HepG2 (cell line): ENCODE results near the gene RAB3C. TPM values are rescaled to one million over a fixed set of nuclear protein-coding genes. Genes with fewer than 3 reads are reported as not detected.

Experiments used
- ARID5B ChIP-seq: IDR thresholded peaks from 2 replicates; pipeline ENCODE4 v1.4.0; 2020; ENCODE audit warnings: mild to moderate bottlenecking, missing genetic modification reagents
- ASH2L ChIP-seq: fragments of 300-600, 200-600 bp; sonication (generic); IDR thresholded peaks from 2 replicates; pipeline ENCODE4 v1.7.0; 2017; ENCODE audit warnings: low read depth, mild to moderate bottlenecking, moderate library complexity, mixed read lengths, low read length; ENCODE audit not compliant: insufficient read length
- CTCF ChIP-seq: sonication (generic); formaldehyde crosslinking; IDR thresholded peaks from 2 replicates; pipeline ENCODE4 v1.5.0; 2020; ENCODE audit warnings: mild to moderate bottlenecking, missing genetic modification reagents, moderate library complexity
- GATAD2A ChIP-seq: IDR thresholded peaks from 2 replicates; pipeline ENCODE4 v1.6.1; 2016
- GPN1 ChIP-seq: sonication (generic); formaldehyde crosslinking; IDR thresholded peaks from 2 replicates; pipeline ENCODE4 v1.5.1; 2020; ENCODE audit warnings: missing genetic modification reagents, borderline replicate concordance
- HDAC2 ChIP-seq: sonication (generic); formaldehyde crosslinking; IDR thresholded peaks from 2 replicates; pipeline ENCODE4 v1.4.0; 2020; ENCODE audit warnings: missing genetic modification reagents
- HMG20B ChIP-seq: conservative IDR thresholded peaks from 2 replicates; pipeline ENCODE4 v1.6.1; 2016; ENCODE audit warnings: missing genetic modification reagents, missing compliant biosample characterization
- HOXA5 ChIP-seq: sonication (generic); formaldehyde crosslinking; IDR thresholded peaks from 2 replicates; pipeline ENCODE4 v1.4.0; 2020; ENCODE audit warnings: missing genetic modification reagents
- LCORL ChIP-seq, 2 experiments: fragments of 450-650 bp in 1 of 2; sonication (generic) in 1 of 2; formaldehyde crosslinking in 1 of 2; IDR thresholded peaks; 2 replicates each; pipeline versions ENCODE4 v1.5.0 to v1.6.1; 2017 to 2020; ENCODE audit warnings: antibody characterized with exemption in 1 of 2, missing genetic modification reagents in 1 of 2
- NAIF1 ChIP-seq: sonication (generic); formaldehyde crosslinking; IDR thresholded peaks from 2 replicates; pipeline ENCODE4 v1.5.0; 2020; ENCODE audit warnings: mild to moderate bottlenecking, missing genetic modification reagents, borderline replicate concordance
- NFYB ChIP-seq: sonication (generic); formaldehyde crosslinking; IDR thresholded peaks from 2 replicates; pipeline ENCODE4 v1.4.0; 2020; ENCODE audit warnings: missing genetic modification reagents
- PPARG ChIP-seq: conservative IDR thresholded peaks from 2 replicates; pipeline ENCODE4 v1.6.1; 2016; ENCODE audit warnings: missing biosample characterization, missing genetic modification reagents
- RARA ChIP-seq: IDR thresholded peaks from 2 replicates; pipeline ENCODE4 v1.6.1; 2016; ENCODE audit warnings: missing genetic modification reagents, missing compliant biosample characterization
- REL ChIP-seq: sonication (generic); formaldehyde crosslinking; conservative IDR thresholded peaks from 2 replicates; pipeline ENCODE4 v1.8.0; 2022; ENCODE audit warnings: mild to moderate bottlenecking, missing genetic modification reagents, moderate library complexity
- RFXAP ChIP-seq: sonication (generic); formaldehyde crosslinking; IDR thresholded peaks from 2 replicates; pipeline ENCODE4 v1.4.0; 2020; ENCODE audit warnings: missing genetic modification reagents, borderline replicate concordance
- SALL1 ChIP-seq: sonication (generic); formaldehyde crosslinking; IDR thresholded peaks from 2 replicates; pipeline ENCODE4 v1.8.0; 2022; ENCODE audit warnings: mild to moderate bottlenecking, missing genetic modification reagents
- ZNF296 ChIP-seq: sonication (generic); formaldehyde crosslinking; conservative IDR thresholded peaks from 2 replicates; pipeline ENCODE4 v1.5.0; 2020; ENCODE audit warnings: mild to moderate bottlenecking, missing genetic modification reagents
- ZNF839 ChIP-seq: sonication (generic); formaldehyde crosslinking; IDR thresholded peaks from 2 replicates; pipeline ENCODE4 v1.4.0; 2020; ENCODE audit warnings: missing genetic modification reagents, mild to moderate bottlenecking, borderline replicate concordance
- polyA plus RNA-seq, 8 experiments: library from polyadenylated mRNA; depleted of rRNA in 3 of 8; stranded (reverse) in 7 of 8; unstranded in 1 of 8; fragments of >200 nt; fragmentation: Illumina TruSeq in 4 of 8; extraction: Trizol in 4 of 8; gene quantifications; 2 replicates each; pipeline versions ENCODE4 v1.2.1 to v1.2.3, GENCODE V29; 2011 to 2016; ENCODE audit warnings: low read depth in 4 of 8, missing spikeins in 1 of 8, mixed read lengths in 1 of 8; ENCODE audit not compliant: insufficient read depth in 1 of 8
- total RNA-seq, 5 experiments: library from RNA; depleted of rRNA; stranded (reverse); fragments of >200 nt; fragmentation: Illumina TruSeq; extraction: Trizol; gene quantifications; 2 replicates each; pipeline ENCODE4 v1.2.3, GENCODE V29; 2016; ENCODE audit warnings: low read depth in 1 of 5
- TF ChIP-seq, protein P1 (sequence below): sonication (generic); formaldehyde crosslinking; conservative IDR thresholded peaks from 2 replicates; pipeline ENCODE4 v1.4.0; 2020; ENCODE audit warnings: mild to moderate bottlenecking, missing genetic modification reagents, moderate library complexity

Gene RAB3C
- total and polyA plus RNA-seq, 2 of the 13 experiments (the other 11 are each of a cell fraction or from before 2014, with no cell fraction given): not detected

DNA sequence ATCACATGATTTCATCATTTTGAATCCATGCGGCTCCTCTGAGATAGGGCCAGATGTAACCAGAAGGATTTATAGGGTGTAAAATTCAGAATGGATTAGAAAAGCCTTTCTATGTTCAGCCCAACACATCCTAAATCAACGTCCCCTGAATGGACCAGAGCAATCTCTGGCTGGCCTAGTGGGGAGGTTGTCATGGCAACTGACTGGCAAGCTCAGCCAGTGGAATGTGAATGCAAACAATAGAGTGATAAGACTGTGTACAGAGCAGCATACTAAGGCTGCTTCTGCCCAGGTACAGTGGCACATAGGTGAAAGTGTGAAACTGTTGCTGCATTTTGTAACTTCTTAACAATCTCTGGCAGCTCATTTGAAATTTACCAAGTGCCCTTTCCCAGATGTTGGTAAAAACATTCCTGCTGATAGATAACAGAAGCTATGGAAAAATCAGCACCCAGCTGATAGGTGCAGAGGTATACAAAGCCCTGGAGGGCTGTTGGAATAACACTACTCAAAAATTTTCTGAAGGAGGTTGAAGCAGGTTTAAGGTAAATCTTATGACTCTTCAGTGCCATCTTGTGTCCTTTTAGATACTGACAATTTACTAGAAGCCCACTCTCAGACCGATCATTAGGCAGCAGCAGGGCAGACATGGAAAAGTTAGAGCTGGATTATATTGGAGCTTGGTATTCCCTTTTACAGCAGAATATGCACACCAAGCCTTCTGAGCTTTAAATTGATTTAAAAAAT lies 267.2 kb downstream of the RAB3C start (continued):
- TF ChIP-seq ARID5B (peak; percentile 73), RARA (peak; percentile 29; the same call in 1 of the 2 replicates), NFYB (peak; percentile 24; the same call in 1 of the 2 replicates), CTCF (CRISPR knock-in tag) (peak; percentile 51), HDAC2 (CRISPR knock-in tag) (peak; percentile 88), LCORL (IDR thresholded peaks at IDR 0.05) (peak; percentile 34; the same call in 1 of the 2 replicates), LCORL (CRISPR knock-in tag; IDR thresholded peaks at IDR 0.05) (0 out of 2 replicates have a peak, but pooled peaks have one; percentile 44), NAIF1 (no peak), GATAD2A (CRISPR knock-in tag) (0 out of 2 replicates have a peak, but pooled peaks have one; percentile 36), HMG20B (CRISPR knock-in tag) (0 out of 2 replicates have a peak, but pooled peaks have one; percentile 39), ZNF296 (CRISPR knock-in tag) (no peak), SALL1 (CRISPR knock-in tag) (peak; percentile 51), REL (CRISPR knock-in tag) (no peak), ASH2L (peak; percentile 38), GPN1 (CRISPR knock-in tag) (no peak), RFXAP (CRISPR knock-in tag) (0 out of 2 replicates have a peak, but pooled peaks have one; percentile 35), PPARG (CRISPR knock-in tag) (peak; percentile 87), HOXA5 (CRISPR knock-in tag) (no peak), ZNF839 (no peak)
- TF ChIP-seq, protein P1, sequence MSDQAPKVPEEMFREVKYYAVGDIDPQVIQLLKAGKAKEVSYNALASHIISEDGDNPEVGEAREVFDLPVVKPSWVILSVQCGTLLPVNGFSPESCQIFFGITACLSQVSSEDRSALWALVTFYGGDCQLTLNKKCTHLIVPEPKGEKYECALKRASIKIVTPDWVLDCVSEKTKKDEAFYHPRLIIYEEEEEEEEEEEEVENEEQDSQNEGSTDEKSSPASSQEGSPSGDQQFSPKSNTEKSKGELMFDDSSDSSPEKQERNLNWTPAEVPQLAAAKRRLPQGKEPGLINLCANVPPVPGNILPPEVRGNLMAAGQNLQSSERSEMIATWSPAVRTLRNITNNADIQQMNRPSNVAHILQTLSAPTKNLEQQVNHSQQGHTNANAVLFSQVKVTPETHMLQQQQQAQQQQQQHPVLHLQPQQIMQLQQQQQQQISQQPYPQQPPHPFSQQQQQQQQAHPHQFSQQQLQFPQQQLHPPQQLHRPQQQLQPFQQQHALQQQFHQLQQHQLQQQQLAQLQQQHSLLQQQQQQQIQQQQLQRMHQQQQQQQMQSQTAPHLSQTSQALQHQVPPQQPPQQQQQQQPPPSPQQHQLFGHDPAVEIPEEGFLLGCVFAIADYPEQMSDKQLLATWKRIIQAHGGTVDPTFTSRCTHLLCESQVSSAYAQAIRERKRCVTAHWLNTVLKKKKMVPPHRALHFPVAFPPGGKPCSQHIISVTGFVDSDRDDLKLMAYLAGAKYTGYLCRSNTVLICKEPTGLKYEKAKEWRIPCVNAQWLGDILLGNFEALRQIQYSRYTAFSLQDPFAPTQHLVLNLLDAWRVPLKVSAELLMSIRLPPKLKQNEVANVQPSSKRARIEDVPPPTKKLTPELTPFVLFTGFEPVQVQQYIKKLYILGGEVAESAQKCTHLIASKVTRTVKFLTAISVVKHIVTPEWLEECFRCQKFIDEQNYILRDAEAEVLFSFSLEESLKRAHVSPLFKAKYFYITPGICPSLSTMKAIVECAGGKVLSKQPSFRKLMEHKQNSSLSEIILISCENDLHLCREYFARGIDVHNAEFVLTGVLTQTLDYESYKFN (CRISPR knock-in tag): peak; percentile 72
